ENCODE data around the gene ATP5MC3. TPM values are rescaled to one million over a fixed set of nuclear protein-coding genes. Genes with fewer than 3 reads are reported as not detected.

The ATP5MC3 gene
- total and polyA plus RNA-seq, 2 of the 13 experiments (the other 11 are each of a cell fraction or from before 2014, with no cell fraction given) = 676 to 1,007 TPM

DNA sequence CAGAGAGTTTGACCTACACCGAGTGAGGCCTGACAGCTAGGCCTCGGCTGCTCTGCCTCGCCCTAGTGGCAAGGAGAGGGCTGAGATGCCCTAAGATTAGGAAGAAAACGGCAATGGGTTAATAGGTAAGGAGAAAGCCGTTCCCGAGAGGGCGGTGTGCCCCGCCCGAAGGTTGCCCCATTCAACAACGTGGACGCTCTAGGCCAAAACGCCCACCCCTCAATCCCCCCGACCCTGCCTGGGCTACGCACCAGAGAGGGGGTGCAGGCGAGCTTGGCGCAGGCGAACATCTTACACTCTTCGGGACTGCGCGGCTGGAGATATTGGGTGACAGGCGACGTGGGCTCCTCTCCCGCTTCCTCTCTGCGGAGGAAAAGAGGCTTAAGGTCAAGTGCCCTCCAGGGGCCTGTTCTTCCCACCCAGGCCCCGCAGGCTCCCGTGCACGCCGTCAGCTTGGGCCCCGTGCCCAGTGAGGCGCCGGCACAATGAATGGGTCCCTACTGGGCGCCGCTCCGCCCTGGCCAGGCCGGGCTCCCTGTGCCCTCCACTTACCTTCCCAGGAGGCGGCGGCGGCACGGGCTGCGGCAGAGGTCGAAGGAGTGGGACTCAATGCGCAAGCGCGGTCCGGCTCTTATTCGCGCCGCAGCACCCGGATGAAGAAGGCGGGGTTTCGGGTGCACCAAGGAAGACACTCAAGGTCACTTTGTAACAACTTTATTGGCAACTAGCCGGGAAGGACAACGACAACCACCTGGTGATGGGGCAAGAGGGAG, at the start of gene ATP5MC3 (continued):
- TF ChIP-seq PHB2 (IDR thresholded peaks at IDR 0.05; ENCODE audit: partially characterized antibody) = no peak
- peak; percentile 91 for TF ChIP-seq GATAD1 (CRISPR knock-in tag; IDR thresholded peaks at IDR 0.05)
- TF ChIP-seq HDAC1 (CRISPR knock-in tag; IDR thresholded peaks at IDR 0.05) = peak; percentile 67
- TF ChIP-seq, protein P1, sequence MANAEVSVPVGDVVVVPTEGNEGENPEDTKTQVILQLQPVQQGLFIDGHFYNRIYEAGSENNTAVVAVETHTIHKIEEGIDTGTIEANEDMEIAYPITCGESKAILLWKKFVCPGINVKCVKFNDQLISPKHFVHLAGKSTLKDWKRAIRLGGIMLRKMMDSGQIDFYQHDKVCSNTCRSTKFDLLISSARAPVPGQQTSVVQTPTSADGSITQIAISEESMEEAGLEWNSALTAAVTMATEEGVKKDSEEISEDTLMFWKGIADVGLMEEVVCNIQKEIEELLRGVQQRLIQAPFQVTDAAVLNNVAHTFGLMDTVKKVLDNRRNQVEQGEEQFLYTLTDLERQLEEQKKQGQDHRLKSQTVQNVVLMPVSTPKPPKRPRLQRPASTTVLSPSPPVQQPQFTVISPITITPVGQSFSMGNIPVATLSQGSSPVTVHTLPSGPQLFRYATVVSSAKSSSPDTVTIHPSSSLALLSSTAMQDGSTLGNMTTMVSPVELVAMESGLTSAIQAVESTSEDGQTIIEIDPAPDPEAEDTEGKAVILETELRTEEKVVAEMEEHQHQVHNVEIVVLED (CRISPR knock-in tag; IDR thresholded peaks at IDR 0.05; ENCODE audit: borderline replicate concordance) = peak; percentile 67; the same call in 1 of the 2 replicates
- TF ChIP-seq HNF4A (CRISPR knock-in tag; IDR thresholded peaks at IDR 0.05) = peak; percentile 58
- peak; percentile 91 for TF ChIP-seq ASH2L (IDR thresholded peaks at IDR 0.05; ENCODE audit: insufficient read length, low read depth, low read length)
- TF ChIP-seq JUNB (CRISPR knock-in tag; IDR thresholded peaks at IDR 0.05; ENCODE audit: borderline replicate concordance) = 0 out of 2 replicates have a peak, but pooled peaks have one; percentile 11
- TF ChIP-seq ZIK1 (CRISPR knock-in tag; IDR thresholded peaks at IDR 0.05; ENCODE audit: borderline replicate concordance, low read depth) = peak; percentile 89; the same call in 1 of the 2 replicates
- TF ChIP-seq MAFF (IDR thresholded peaks at IDR 0.05; ENCODE audit: low read depth, low read length) = no peak
- peak; percentile 12 for TF ChIP-seq HOXA5 (CRISPR knock-in tag; IDR thresholded peaks at IDR 0.05)
- TF ChIP-seq, protein P2, sequence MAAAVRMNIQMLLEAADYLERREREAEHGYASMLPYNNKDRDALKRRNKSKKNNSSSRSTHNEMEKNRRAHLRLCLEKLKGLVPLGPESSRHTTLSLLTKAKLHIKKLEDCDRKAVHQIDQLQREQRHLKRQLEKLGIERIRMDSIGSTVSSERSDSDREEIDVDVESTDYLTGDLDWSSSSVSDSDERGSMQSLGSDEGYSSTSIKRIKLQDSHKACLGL (CRISPR knock-in tag; IDR thresholded peaks at IDR 0.05) = peak; percentile 80
- TF ChIP-seq, protein P3, sequence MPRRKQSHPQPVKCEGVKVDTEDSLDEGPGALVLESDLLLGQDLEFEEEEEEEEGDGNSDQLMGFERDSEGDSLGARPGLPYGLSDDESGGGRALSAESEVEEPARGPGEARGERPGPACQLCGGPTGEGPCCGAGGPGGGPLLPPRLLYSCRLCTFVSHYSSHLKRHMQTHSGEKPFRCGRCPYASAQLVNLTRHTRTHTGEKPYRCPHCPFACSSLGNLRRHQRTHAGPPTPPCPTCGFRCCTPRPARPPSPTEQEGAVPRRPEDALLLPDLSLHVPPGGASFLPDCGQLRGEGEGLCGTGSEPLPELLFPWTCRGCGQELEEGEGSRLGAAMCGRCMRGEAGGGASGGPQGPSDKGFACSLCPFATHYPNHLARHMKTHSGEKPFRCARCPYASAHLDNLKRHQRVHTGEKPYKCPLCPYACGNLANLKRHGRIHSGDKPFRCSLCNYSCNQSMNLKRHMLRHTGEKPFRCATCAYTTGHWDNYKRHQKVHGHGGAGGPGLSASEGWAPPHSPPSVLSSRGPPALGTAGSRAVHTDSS (CRISPR knock-in tag; conservative IDR thresholded peaks at IDR 0.05) = no peak
- TF ChIP-seq, protein P4, sequence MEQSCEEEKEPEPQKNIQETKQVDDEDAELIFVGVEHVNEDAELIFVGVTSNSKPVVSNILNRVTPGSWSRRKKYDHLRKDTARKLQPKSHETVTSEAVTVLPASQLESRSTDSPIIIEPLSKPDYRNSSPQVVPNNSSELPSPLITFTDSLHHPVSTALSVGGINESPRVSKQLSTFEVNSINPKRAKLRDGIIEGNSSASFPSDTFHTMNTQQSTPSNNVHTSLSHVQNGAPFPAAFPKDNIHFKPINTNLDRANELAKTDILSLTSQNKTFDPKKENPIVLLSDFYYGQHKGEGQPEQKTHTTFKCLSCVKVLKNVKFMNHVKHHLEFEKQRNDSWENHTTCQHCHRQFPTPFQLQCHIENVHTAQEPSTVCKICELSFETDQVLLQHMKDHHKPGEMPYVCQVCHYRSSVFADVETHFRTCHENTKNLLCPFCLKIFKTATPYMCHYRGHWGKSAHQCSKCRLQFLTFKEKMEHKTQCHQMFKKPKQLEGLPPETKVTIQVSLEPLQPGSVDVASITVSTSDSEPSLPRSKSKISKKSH (CRISPR knock-in tag; IDR thresholded peaks at IDR 0.05; ENCODE audit: borderline replicate concordance) = no peak; the same call in 1 of the 2 replicates
- TF ChIP-seq DR1 (CRISPR knock-in tag; IDR thresholded peaks at IDR 0.05) = peak; percentile 95
- peak; percentile 84 for TF ChIP-seq ZNF879 (CRISPR knock-in tag; IDR thresholded peaks at IDR 0.05)
- TF ChIP-seq, protein P5, sequence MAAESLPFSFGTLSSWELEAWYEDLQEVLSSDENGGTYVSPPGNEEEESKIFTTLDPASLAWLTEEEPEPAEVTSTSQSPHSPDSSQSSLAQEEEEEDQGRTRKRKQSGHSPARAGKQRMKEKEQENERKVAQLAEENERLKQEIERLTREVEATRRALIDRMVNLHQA (CRISPR knock-in tag; IDR thresholded peaks at IDR 0.05) = no peak
- peak; percentile 75; the same call in 1 of the 2 replicates for TF ChIP-seq NCOR1 (IDR thresholded peaks at IDR 0.05; ENCODE audit: borderline replicate concordance, low read length)
- TF ChIP-seq, protein P6, sequence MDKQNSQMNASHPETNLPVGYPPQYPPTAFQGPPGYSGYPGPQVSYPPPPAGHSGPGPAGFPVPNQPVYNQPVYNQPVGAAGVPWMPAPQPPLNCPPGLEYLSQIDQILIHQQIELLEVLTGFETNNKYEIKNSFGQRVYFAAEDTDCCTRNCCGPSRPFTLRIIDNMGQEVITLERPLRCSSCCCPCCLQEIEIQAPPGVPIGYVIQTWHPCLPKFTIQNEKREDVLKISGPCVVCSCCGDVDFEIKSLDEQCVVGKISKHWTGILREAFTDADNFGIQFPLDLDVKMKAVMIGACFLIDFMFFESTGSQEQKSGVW (CRISPR knock-in tag; IDR thresholded peaks at IDR 0.05; ENCODE audit: borderline replicate concordance) = peak; percentile 75; the same call in 1 of the 2 replicates
- TF ChIP-seq, protein P7, sequence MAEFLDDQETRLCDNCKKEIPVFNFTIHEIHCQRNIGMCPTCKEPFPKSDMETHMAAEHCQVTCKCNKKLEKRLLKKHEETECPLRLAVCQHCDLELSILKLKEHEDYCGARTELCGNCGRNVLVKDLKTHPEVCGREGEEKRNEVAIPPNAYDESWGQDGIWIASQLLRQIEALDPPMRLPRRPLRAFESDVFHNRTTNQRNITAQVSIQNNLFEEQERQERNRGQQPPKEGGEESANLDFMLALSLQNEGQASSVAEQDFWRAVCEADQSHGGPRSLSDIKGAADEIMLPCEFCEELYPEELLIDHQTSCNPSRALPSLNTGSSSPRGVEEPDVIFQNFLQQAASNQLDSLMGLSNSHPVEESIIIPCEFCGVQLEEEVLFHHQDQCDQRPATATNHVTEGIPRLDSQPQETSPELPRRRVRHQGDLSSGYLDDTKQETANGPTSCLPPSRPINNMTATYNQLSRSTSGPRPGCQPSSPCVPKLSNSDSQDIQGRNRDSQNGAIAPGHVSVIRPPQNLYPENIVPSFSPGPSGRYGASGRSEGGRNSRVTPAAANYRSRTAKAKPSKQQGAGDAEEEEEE (CRISPR knock-in tag; IDR thresholded peaks at IDR 0.05; ENCODE audit: borderline replicate concordance) = no peak
